Glomerular visceral epithelial cell (primary cell): ENCODE data around the gene GAS2L1.

Source experiments
- DNase-seq: peaks from one replicate; pipeline ENCODE4 v3.0.0-alpha.2; 2016; ENCODE audit errors: extremely low spot score

GAS2L1 gene

GRCh38 chr22:29275167-29275566, 31.3 kb upstream of the GAS2L1 start:
- no peak for DNase-seq

GRCh38 chr22:29275819-29276565, 30.5 kb upstream of the GAS2L1 start:
- DNase-seq = peak; percentile 12

- DNase-seq = no peak
Measured at GRCh38 chr22:29277927-29278326, 28.5 kb upstream of the GAS2L1 start.

GRCh38 chr22:29284196-29284595, 22.3 kb upstream of the GAS2L1 start:
- DNase-seq = no peak

- no peak for DNase-seq
Measured at GRCh38 chr22:29288837-29289236, 17.6 kb upstream of the GAS2L1 start.

GRCh38 chr22:29290061-29290460, 16.4 kb upstream of the GAS2L1 start:
- DNase-seq = no peak

GRCh38 chr22:29291215-29291614, 15.2 kb upstream of the GAS2L1 start:
- DNase-seq = no peak

- DNase-seq = no peak
Measured at GRCh38 chr22:29292379-29292778, 14.1 kb upstream of the GAS2L1 start.

- no peak for DNase-seq
Measured at GRCh38 chr22:29298641-29299040, 7.8 kb upstream of the GAS2L1 start.

- no peak for DNase-seq
Measured at GRCh38 chr22:29299136-29299900, 7.1 kb upstream of the GAS2L1 start.

- no peak for DNase-seq
Measured at GRCh38 chr22:29300467-29300806, 6.0 kb upstream of the GAS2L1 start.

- DNase-seq = no peak
Measured at GRCh38 chr22:29300807-29301601, 5.4 kb upstream of the GAS2L1 start.

GRCh38 chr22:29301716-29302401, 4.6 kb upstream of the GAS2L1 start:
- DNase-seq = no peak

- no peak for DNase-seq
Measured at GRCh38 chr22:29302402-29302680, 4.1 kb upstream of the GAS2L1 start.

- DNase-seq = no peak
Measured at GRCh38 chr22:29302681-29303465, 3.6 kb upstream of the GAS2L1 start.

GRCh38 chr22:29305836-29306174, 645 bp upstream of the GAS2L1 start:
- DNase-seq = no peak

- DNase-seq = peak; percentile 72
Measured at GRCh38 chr22:29306835-29307595, 565 bp downstream of the GAS2L1 start.

- DNase-seq = no peak
Measured at GRCh38 chr22:29307596-29308147, 1.2 kb downstream of the GAS2L1 start.

GRCh38 chr22:29308148-29308790, 1.8 kb downstream of the GAS2L1 start:
- DNase-seq = no peak

- peak; percentile 82 for DNase-seq
Measured at GRCh38 chr22:29308791-29309262, 2.4 kb downstream of the GAS2L1 start.
